ENCODE results near the gene TMIE. TPM values are rescaled to one million over a fixed set of nuclear protein-coding genes. Genes with fewer than 3 reads are reported as not detected.
A peak's percentile ranks its signal among the peaks of the same experiment; 100 is the strongest.
"Not testable (repeated sequence)": the region's sequence is repeated elsewhere in the genome, so short reads cannot be mapped to it uniquely, and the experiment has no call there.

Gene TMIE
- total and polyA plus RNA-seq, 9 of the 15 experiments (the other 6 are each of a cell fraction or from before 2014, with no cell fraction given) = not detected

DNA sequence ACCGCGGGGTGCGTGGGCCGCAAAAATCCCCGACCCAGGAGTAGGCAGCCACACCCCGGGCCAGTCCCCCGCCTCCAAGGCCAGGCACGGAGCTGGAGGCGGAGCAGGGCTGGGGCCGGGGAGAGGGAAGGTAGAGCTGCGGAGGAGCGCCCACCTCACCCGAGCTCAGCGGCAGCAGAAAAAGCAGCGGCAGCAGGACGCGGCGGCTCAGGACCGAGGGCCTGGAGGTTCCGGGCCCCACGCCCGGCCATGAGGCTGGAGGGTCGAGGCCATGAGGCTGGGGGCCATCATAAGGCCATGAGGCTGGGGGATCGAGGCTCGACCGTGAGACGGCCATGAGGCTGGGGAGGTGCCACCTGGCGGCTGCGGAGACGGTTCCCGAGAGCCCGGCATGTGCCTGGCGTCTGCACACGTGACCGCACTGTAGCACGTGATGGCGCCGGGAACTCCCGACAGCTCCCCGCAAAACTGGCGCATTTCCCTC is 49.4 kb downstream of the TMIE start (continued):
- TF ChIP-seq JUN (IDR thresholded peaks at IDR 0.05; ENCODE audit: borderline replicate concordance, low read depth, low read length) (peak; percentile 14; the same call in 1 of the 2 replicates), JUN (CRISPR knock-in tag; IDR thresholded peaks at IDR 0.05; ENCODE audit: borderline replicate concordance) (no peak), FOXP1 (CRISPR knock-in tag; IDR thresholded peaks at IDR 0.05) (peak; percentile 80), SLC30A9 (CRISPR knock-in tag; IDR thresholded peaks at IDR 0.05) (no peak), SAFB2 (IDR thresholded peaks at IDR 0.05; ENCODE audit: borderline replicate concordance, low read depth, low read length, severe bottlenecking) (no peak), POLR2G (IDR thresholded peaks at IDR 0.05; ENCODE audit: low read depth, low read length) (0 out of 2 replicates have a peak, but pooled peaks have one; percentile 36), ZBTB8A (IDR thresholded peaks at IDR 0.05; ENCODE audit: partially characterized antibody) (no peak), RNF2 (IDR thresholded peaks at IDR 0.05) (0 out of 2 replicates have a peak, but pooled peaks have one; percentile 37), BHLHE40 (IDR thresholded peaks at IDR 0.05; ENCODE audit: low read length) (peak; percentile 96), ZNF224 (CRISPR knock-in tag; IDR thresholded peaks at IDR 0.05) (0 out of 2 replicates have a peak, but pooled peaks have one; percentile 61), EGR1 (conservative IDR thresholded peaks at IDR 0.05) (peak; percentile 60), ZFX (CRISPR knock-in tag; IDR thresholded peaks at IDR 0.05) (peak; percentile 47; the same call in 1 of the 2 replicates), MAFF (IDR thresholded peaks at IDR 0.05; ENCODE audit: low read length) (no peak), CBFA2T3 (IDR thresholded peaks at IDR 0.05) (no peak), KAT2B (IDR thresholded peaks at IDR 0.05; ENCODE audit: low read depth, low read length) (no peak)
- TF ChIP-seq, protein P1, sequence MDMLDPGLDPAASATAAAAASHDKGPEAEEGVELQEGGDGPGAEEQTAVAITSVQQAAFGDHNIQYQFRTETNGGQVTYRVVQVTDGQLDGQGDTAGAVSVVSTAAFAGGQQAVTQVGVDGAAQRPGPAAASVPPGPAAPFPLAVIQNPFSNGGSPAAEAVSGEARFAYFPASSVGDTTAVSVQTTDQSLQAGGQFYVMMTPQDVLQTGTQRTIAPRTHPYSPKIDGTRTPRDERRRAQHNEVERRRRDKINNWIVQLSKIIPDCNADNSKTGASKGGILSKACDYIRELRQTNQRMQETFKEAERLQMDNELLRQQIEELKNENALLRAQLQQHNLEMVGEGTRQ (CRISPR knock-in tag; IDR thresholded peaks at IDR 0.05) = peak; percentile 96
- TF ChIP-seq, protein P2, sequence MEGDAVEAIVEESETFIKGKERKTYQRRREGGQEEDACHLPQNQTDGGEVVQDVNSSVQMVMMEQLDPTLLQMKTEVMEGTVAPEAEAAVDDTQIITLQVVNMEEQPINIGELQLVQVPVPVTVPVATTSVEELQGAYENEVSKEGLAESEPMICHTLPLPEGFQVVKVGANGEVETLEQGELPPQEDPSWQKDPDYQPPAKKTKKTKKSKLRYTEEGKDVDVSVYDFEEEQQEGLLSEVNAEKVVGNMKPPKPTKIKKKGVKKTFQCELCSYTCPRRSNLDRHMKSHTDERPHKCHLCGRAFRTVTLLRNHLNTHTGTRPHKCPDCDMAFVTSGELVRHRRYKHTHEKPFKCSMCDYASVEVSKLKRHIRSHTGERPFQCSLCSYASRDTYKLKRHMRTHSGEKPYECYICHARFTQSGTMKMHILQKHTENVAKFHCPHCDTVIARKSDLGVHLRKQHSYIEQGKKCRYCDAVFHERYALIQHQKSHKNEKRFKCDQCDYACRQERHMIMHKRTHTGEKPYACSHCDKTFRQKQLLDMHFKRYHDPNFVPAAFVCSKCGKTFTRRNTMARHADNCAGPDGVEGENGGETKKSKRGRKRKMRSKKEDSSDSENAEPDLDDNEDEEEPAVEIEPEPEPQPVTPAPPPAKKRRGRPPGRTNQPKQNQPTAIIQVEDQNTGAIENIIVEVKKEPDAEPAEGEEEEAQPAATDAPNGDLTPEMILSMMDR (IDR thresholded peaks at IDR 0.05 in 2 of 3, conservative IDR thresholded peaks at IDR 0.05 in 1 of 3; ENCODE audit: insufficient read depth in 2 of 3, low read depth in 1 of 3, low read length in 3 of 3) = peak; percentile 20 to 32 (median 21); a peak in 4 of 6 replicates
- TF ChIP-seq, protein P3, sequence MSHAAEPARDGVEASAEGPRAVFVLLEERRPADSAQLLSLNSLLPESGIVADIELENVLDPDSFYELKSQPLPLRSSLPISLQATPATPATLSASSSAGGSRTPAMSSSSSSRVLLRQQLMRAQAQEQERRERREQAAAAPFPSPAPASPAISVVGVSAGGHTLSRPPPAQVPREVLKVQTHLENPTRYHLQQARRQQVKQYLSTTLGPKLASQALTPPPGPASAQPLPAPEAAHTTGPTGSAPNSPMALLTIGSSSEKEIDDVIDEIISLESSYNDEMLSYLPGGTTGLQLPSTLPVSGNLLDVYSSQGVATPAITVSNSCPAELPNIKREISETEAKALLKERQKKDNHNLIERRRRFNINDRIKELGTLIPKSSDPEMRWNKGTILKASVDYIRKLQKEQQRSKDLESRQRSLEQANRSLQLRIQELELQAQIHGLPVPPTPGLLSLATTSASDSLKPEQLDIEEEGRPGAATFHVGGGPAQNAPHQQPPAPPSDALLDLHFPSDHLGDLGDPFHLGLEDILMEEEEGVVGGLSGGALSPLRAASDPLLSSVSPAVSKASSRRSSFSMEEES (CRISPR knock-in tag; IDR thresholded peaks at IDR 0.05) = peak; percentile 70

DNA sequence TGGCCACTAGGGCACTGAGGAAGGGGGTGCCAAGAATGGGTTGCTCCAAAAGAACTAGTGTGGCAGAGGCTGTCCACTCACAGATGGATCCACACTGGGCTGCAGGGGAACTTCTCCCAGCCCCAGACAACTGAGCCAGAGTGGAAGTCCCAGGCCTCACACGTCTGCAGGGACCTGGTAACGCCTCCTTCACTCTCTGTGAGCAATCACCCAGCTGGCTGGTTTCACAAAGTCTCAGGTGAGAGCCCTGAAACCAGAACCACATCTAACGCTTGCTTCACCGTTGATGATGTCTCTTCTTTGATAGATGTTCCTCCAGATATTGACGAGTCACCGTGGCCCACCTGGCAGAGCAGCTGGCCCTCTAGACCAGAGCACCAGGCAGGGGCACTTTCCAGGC is 51.9 kb downstream of the TMIE start:
- in situ Hi-C loops (cut with MboI); H3K79me2 ChIP-seq (ENCODE audit: control insufficient read depth, insufficient read depth, low read length); H3K27ac ChIP-seq (ENCODE audit: extremely low read depth, low read depth, low read length); DNase-seq (ENCODE audit: extremely low read depth in 1 of 4, low spot score in 3 of 4); intact Hi-C loops (cut with micrococcal nuclease); H3K9me3 ChIP-seq (replicated peaks; ENCODE audit: control insufficient read depth, insufficient read depth, low read depth, low read length); H3K36me3 ChIP-seq (ENCODE audit: control insufficient read depth, insufficient read depth, low read length); CTCF ChIA-PET (ENCODE audit: low intra/inter-chr PET ratio); BruUV-seq (replicated peaks); H3K9me1 ChIP-seq (ENCODE audit: control insufficient read depth, insufficient read depth, low read length); H4K20me1 ChIP-seq (replicated peaks; ENCODE audit: control insufficient read depth, insufficient read depth, low read length); H3K4me3 ChIP-seq; H2AFZ ChIP-seq (ENCODE audit: low read depth, low read length); H3K4me2 ChIP-seq (ENCODE audit: insufficient read depth, low read length); H3K9ac ChIP-seq (ENCODE audit: insufficient read depth in 1 of 2, low read depth in 2 of 2, low read length in 2 of 2); ATAC-seq; FAIRE-seq: not testable (repeated sequence)
- H3K27me3 ChIP-seq (ENCODE audit: control insufficient read depth in 2 of 2, insufficient read depth in 2 of 2, low read length in 2 of 2) = peaks cover 38 to 80% of the 10 kb centered on the region in 2 experiments
- WGBS (ENCODE audit: insufficient coverage, low coverage, missing lambda C conversion rate) = 0% methylated on average over 6 of the region's 6 CpGs
- H3K4me1 ChIP-seq (replicated peaks in 1 of 2; ENCODE audit: control insufficient read depth in 2 of 2, insufficient read depth in 2 of 2, low read length in 2 of 2) = peaks cover 3 to 25% of the 10 kb centered on the region in 2 experiments; a peak in 3 of 5 replicates
- POLR2A ChIA-PET = interaction anchor here (0.8 kb wide), 1 partner anchor 58 kb away, joined by 3 read pairs; no protein-coding TSS in a partner anchor

Data from K562 (cell line).